GM12873 (cell line): ENCODE measurements around the gene CAPN1.

Source experiments
- TF ChIP-seq, protein P1 (sequence below): IDR thresholded peaks from 2 replicates; pipeline ENCODE4 v1.5.1; 2012; ENCODE audit warnings: low read depth, mild to moderate bottlenecking, moderate library complexity, low read length, control low read depth; ENCODE audit not compliant: insufficient read depth; ENCODE audit errors: missing control alignments

The CAPN1 gene

DNA sequence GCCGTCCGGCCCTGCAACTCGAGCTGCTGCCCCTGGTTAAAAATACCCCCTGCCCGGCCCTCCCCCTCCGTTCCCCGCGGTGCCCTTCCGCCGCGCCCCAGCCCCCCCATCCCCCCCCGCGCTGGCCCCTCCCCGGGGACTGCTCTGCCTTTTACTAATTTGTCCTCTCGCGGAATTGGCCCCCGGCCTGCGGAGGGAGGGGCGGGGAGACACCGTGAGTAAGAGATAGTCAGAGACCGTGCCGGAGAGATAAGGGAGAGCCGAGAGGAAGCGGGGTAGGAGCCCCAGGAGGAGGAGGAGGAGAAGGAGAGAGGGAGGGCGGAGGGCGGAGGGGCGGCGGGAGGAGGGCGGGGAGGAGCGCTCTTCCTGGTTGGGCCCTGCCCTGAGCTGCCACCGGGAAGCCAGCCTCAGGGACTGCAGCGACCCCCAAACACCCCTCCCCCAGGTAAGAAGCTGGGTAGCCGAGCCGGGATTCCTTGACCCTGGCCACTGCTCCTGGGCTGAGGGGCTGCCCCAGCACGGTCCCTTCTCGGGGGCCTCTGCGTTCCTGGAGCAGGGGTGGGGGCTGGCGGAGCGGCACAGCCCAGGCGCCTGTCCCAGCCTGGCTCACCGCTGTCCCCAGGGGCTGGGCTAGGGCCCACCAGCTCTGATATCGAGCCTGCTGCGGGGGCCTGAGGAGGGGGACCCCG, at the start of gene CAPN1:
TSS of gene CAPN1 (plus strand) at position 360 of the 689 bp plus-strand sequence. CDS start 774 bp downstream, outside the sequence.
- TF ChIP-seq, protein P1, sequence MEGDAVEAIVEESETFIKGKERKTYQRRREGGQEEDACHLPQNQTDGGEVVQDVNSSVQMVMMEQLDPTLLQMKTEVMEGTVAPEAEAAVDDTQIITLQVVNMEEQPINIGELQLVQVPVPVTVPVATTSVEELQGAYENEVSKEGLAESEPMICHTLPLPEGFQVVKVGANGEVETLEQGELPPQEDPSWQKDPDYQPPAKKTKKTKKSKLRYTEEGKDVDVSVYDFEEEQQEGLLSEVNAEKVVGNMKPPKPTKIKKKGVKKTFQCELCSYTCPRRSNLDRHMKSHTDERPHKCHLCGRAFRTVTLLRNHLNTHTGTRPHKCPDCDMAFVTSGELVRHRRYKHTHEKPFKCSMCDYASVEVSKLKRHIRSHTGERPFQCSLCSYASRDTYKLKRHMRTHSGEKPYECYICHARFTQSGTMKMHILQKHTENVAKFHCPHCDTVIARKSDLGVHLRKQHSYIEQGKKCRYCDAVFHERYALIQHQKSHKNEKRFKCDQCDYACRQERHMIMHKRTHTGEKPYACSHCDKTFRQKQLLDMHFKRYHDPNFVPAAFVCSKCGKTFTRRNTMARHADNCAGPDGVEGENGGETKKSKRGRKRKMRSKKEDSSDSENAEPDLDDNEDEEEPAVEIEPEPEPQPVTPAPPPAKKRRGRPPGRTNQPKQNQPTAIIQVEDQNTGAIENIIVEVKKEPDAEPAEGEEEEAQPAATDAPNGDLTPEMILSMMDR: no peak

DNA sequence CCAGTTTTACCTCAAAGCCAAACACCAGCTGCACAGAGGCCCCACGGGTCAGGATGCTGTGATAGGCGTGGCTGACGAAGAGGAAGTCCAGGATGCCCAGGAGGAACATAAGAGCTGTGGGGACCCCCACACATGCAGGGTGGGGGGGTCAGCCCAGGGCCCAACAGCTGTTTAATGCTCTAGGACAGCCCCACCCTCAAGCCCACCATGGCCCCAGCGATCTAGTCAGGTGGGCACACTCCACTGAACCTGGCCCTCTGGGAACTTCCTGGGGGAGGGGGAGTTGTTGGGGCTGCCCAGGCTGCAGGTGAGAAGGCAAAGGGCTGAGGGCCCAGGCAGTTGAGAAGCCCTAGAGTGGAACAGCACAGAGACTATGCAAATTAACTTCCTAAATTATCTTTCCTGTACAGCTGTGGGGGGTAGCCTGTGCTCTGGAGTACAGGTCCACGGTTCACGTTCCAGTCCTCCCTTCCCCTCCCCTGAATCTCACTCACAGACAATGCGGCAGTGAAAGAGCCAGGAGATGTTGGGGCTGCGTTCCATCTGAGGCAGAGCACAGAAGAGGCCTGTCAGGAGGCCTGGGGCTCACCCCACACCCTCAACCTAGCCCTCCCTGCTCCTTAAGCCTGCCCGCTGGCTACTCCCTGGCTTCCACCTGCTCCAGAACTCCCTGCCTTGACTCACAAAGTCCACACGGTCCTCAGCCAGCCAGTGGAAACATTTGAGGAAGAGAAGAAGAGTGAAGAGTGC, 49.3 kb upstream of the CAPN1 start:
- TF ChIP-seq, protein P1: no peak

DNA sequence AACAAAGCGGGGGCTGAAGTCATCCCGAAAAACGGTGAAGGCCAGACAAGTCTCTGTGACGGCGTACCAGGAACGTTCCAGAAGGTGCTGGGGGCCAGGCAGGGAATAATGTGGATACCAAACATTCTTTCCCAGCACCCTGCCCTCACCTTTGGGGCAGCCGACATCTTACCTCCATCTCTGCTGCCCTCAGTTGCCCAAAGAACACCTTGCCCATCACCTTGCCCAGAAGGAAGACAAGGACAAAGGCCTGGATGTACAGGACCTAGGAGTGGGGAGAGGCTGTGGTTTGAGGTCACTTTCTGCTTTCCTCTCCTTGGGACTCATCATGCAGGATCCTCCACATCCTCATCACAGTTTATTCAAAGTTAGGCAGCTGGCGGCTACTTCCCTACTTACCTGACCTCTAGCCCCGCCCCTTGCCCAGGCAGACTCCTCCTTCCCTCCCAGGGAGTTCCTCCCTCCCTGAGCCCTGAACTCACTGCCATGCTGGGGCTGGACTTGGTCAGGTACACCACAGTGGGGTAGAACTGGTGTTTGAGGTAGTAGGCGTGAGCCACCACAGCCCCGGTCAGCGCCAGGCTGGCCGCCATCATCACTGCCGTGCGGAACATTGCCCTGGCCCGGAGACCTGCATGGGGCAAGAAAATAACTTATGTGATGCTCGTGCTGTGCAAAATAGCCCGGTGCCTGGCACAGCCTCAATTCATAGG, 48.6 kb upstream of the CAPN1 start:
- TF ChIP-seq, protein P1: no peak

GRCh38 chr11:65133724-65134123, 48.0 kb upstream of the CAPN1 start:
- TF ChIP-seq, protein P1: no peak

GRCh38 chr11:65134240-65134951, 47.3 kb upstream of the CAPN1 start, which contains the start of gene SYVN1:
TSS of gene SYVN1 (minus strand) at chr11:65134519. CDS start at chr11:65133601, 918 bp downstream.
- TF ChIP-seq, protein P1: no peak

GRCh38 chr11:65134952-65135632, 46.6 kb upstream of the CAPN1 start:
- TF ChIP-seq, protein P1: no peak
